Mammary epithelial cell (primary cell): ENCODE measurements around the gene RCBTB2.
"Not testable (repeated sequence)": the region's sequence is repeated elsewhere in the genome, so short reads cannot be mapped to it uniquely, and the experiment has no call there.

ENCODE experiments used
- CTCF ChIP-seq, 2 donors: IDR thresholded peaks in 1 of 2; conservative IDR thresholded peaks in 1 of 2; 2 replicates each; pipeline ENCODE4 v1.5.1; 2011 to 2012; ENCODE audit warnings: inconsistent platforms in 2 of 2, low read length in 2 of 2, mild to moderate bottlenecking in 2 of 2, control low read depth in 1 of 2, low read depth in 1 of 2; ENCODE audit not compliant: insufficient read depth in 1 of 2; ENCODE audit errors: extremely low read depth in 1 of 2
- EZH2 ChIP-seq: IDR thresholded peaks from 2 replicates; pipeline ENCODE4 v1.6.1; 2012; ENCODE audit warnings: low read length, inconsistent platforms, borderline replicate concordance

GRCh38 chr13:48579919-48580180 is 47.0 kb upstream of the RCBTB2 start:
- not testable (repeated sequence) for TF ChIP-seq CTCF (conservative IDR thresholded peaks at IDR 0.05 in 1 of 2, IDR thresholded peaks at IDR 0.05 in 1 of 2; ENCODE audit: extremely low read depth in 1 of 2, insufficient read depth in 1 of 2, low read depth in 1 of 2, low read length in 2 of 2); EZH2
